ENCODE results near the gene GRB10.

GRCh38 chr7:50557099-50557498 is 225.6 kb downstream of the GRB10 start:
- TF ChIP-seq TAF1 (IDR thresholded peaks at IDR 0.05; ENCODE audit: borderline replicate concordance, low read depth, low read length) (no peak), POLR2A (IDR thresholded peaks at IDR 0.05; ENCODE audit: low read depth, low read length) (no peak), POLR2AphosphoS5 (IDR thresholded peaks at IDR 0.05; ENCODE audit: low read depth, low read length) (no peak)

Data from GM12892 (cell line).